Renal pelvis (tissue), 12 donors: ENCODE data around the gene FLII. TPM values are rescaled to one million over a fixed set of nuclear protein-coding genes. Genes with fewer than 3 reads are reported as not detected.
"Not testable (repeated sequence)": the region's sequence is repeated elsewhere in the genome, so short reads cannot be mapped to it uniquely, and the experiment has no call there.

Source experiments
- DNase-seq: peaks from one replicate; pipeline ENCODE4 v3.0.0-alpha.2; 2013
- long read RNA-seq, 16 experiments: transcript quantifications; one replicate each; lab custom pipeline, GENCODE V29; 2026
- polyA plus RNA-seq, 3 donors: library from polyadenylated mRNA; unstranded; fragments of 120-200 nt; gene quantifications; one replicate each; pipeline ENCODE4 v1.2.1, GENCODE V29; 2013; ENCODE audit not compliant: insufficient read length in 3 of 3

The FLII gene
- 100 to 1,000 TPM; 140 to 159 (median 142) TPM for polyA plus RNA-seq
- long read RNA-seq, donor 1, full-length matches to known transcripts, result 2 of 33 reads
- long read RNA-seq, donor 1, partial matches to known transcripts, result 20 of 33 reads
- long read RNA-seq, donor 1, other reads (novel, unspliced or antisense), result 11 of 33 reads
- long read RNA-seq, donor 2, full-length matches to known transcripts, result 7 of 19 reads
- long read RNA-seq, donor 2, partial matches to known transcripts, result 5 of 19 reads
- long read RNA-seq, donor 2, other reads (novel, unspliced or antisense), result 7 of 19 reads
- long read RNA-seq, donor 3, full-length matches to known transcripts, result 7 of 14 reads
- long read RNA-seq, donor 3, partial matches to known transcripts, result 7 of 14 reads
- long read RNA-seq, donor 3, other reads (novel, unspliced or antisense), result 0 of 14 reads
- long read RNA-seq, donor 4, partial matches to known transcripts, result 0 of 1 reads
- long read RNA-seq, donor 4, other reads (novel, unspliced or antisense), result 0 of 1 reads
- long read RNA-seq, donor 5, partial matches to known transcripts, result 16 of 17 reads
- long read RNA-seq, donor 5, other reads (novel, unspliced or antisense), result 0 of 17 reads
- long read RNA-seq, donor 6, partial matches to known transcripts, result 6 of 8 reads
- long read RNA-seq, donor 6, other reads (novel, unspliced or antisense), result 0 of 8 reads
- long read RNA-seq, donor 7, transcript FLII-207 (7 exons, 878 nt), result major isoform, 6 of 38 reads
- long read RNA-seq, donor 7, partial matches to known transcripts, result 28 of 38 reads
- long read RNA-seq, donor 7, other reads (novel, unspliced or antisense), result 0 of 38 reads
- long read RNA-seq, donor 8, full-length matches to known transcripts, result 2 of 8 reads
- long read RNA-seq, donor 8, partial matches to known transcripts, result 0 of 8 reads
- long read RNA-seq, donor 8, other reads (novel, unspliced or antisense), result 6 of 8 reads
- long read RNA-seq, donor 9, full-length matches to known transcripts, result 11 of 43 reads
- long read RNA-seq, donor 9, partial matches to known transcripts, result 26 of 43 reads
- long read RNA-seq, donor 9, other reads (novel, unspliced or antisense), result 6 of 43 reads
- long read RNA-seq, donor 10, partial matches to known transcripts, result 21 of 29 reads
- long read RNA-seq, donor 10, other reads (novel, unspliced or antisense), result 0 of 29 reads
- long read RNA-seq, donor 11, full-length matches to known transcripts, result 10 of 63 reads
- long read RNA-seq, donor 11, partial matches to known transcripts, result 53 of 63 reads
- long read RNA-seq, donor 11, other reads (novel, unspliced or antisense), result 0 of 63 reads
- long read RNA-seq, donor 12, full-length matches to known transcripts, result 10 of 26 reads
- long read RNA-seq, donor 12, partial matches to known transcripts, result 8 of 26 reads
- long read RNA-seq, donor 12, other reads (novel, unspliced or antisense), result 8 of 26 reads
- long read RNA-seq, donor 13, partial matches to known transcripts, result 7 of 11 reads
- long read RNA-seq, donor 13, other reads (novel, unspliced or antisense), result 0 of 11 reads
- long read RNA-seq, donor 14, result 0 reads
- long read RNA-seq, donor 15, result 0 reads
- long read RNA-seq, donor 16, full-length matches to known transcripts, result 3 of 10 reads
- long read RNA-seq, donor 16, partial matches to known transcripts, result 7 of 10 reads
- long read RNA-seq, donor 16, other reads (novel, unspliced or antisense), result 0 of 10 reads

- DNase-seq, result no peak
These were observed at the start of gene FLII for GRCh38 chr17:18258356-18259038. TSS of gene FLII (minus strand) at chr17:18258738. CDS start at chr17:18258690, 48 bp downstream.

- DNase-seq, result not testable (repeated sequence)
These were observed 44.7 kb upstream of the FLII start for GRCh38 chr17:18303206-18303605.

GRCh38 chr17:18300725-18301480 lies 42.4 kb upstream of the FLII start:
- DNase-seq, result no peak

- DNase-seq, result not testable (repeated sequence)
These were observed 39.5 kb upstream of the FLII start for GRCh38 chr17:18298061-18298460.

- no peak for DNase-seq
These were observed 33.4 kb upstream of the FLII start for GRCh38 chr17:18291718-18292540.

- DNase-seq, result no peak
These were observed 26.8 kb upstream of the FLII start for GRCh38 chr17:18285296-18285695.

GRCh38 chr17:18281788-18282187 lies 23.2 kb upstream of the FLII start:
- no peak for DNase-seq

- DNase-seq, result no peak
These were observed 22.3 kb upstream of the FLII start for GRCh38 chr17:18280766-18281371.

- no peak for DNase-seq
These were observed 21.7 kb upstream of the FLII start for GRCh38 chr17:18280249-18280648.

- no peak for DNase-seq
These were observed 20.3 kb upstream of the FLII start for GRCh38 chr17:18278867-18279266.

- no peak for DNase-seq
These were observed 18.5 kb upstream of the FLII start for GRCh38 chr17:18277076-18277475.

- no peak for DNase-seq
These were observed 11.8 kb upstream of the FLII start for GRCh38 chr17:18270046-18270931.

- no peak for DNase-seq
These were observed 9.6 kb upstream of the FLII start for GRCh38 chr17:18267927-18268711.

GRCh38 chr17:18267366-18267765 lies 8.8 kb upstream of the FLII start:
- no peak for DNase-seq

- DNase-seq, result no peak
These were observed 5.5 kb upstream of the FLII start for GRCh38 chr17:18263885-18264682.
